ENCODE measurements around the gene GNAL. TPM values are rescaled to one million over a fixed set of nuclear protein-coding genes. Genes with fewer than 3 reads are reported as not detected.

The GNAL gene
- total RNA-seq, 1 experiment from 2014 or later = 17.3 TPM

- no peak for DNase-seq (ENCODE audit: low spot score)
Measured at GRCh38 chr18:11724781-11725180, 35.7 kb downstream of the GNAL start.

- DNase-seq (ENCODE audit: low spot score) = no peak
Measured at GRCh38 chr18:11726556-11726955, 37.5 kb downstream of the GNAL start.

DNA sequence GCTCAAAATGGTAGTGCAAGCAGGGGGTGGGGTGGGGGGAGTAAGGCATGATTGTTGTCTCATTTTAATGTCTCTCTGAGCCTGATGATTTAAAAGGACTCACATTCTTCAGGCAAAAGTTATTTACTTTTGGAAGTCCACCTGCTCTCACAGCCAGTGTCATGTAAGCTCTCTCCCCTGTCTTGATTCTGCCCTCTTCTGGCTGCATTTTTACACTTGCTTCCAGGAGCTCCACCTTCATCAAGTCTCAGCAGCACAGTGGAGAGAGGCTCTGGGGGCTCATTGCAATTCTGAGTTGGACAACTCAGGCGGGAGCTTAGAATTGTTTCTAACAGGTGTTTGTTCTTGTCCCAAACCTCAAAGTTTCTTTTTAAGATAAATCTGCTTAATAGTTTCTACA is 39.2 kb downstream of the GNAL start:
- peak; percentile 22 for DNase-seq (ENCODE audit: low spot score)

DNA sequence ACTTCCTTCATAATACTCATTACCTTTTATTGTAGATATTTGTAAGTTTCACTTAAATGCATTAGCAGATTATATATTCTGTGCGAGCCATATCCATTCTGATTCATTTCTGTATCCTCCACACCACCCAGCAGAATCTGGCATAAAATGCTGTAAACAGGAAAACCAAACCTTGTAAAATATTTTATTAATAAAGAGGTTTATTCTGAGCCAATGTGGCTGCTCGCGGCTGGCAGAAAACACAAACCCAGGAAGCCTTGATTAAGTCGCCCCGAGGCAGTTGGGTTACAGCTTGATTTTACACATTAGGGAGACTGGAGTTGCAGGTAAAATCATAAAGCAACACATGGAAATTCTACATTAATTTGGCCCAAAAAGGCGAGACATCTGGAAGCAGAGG is 40.5 kb downstream of the GNAL start:
- no peak for DNase-seq (ENCODE audit: low spot score)

GRCh38 chr18:11733031-11733430 is 44.0 kb downstream of the GNAL start:
- DNase-seq (ENCODE audit: low spot score) = peak; percentile 43

DNA sequence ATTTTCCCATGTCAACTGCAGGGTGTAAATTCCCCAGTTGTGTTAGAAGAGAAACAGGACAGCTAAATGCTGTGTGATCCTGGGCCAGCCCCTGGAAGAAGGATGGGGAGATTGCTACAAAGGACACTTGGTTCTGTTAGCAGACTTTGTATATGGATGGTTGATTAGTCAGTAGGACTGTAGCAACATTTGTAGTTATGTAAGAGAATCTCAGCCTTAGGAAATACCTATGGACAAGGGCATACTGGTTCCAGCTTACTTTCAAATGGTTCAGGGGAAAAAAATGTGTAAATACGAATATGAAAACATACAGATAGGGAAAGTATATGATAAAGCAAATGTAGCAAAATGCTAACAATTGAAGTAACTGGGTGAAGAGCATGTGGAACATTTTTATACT is 47.6 kb downstream of the GNAL start:
- no peak for DNase-seq (ENCODE audit: low spot score)

DNA sequence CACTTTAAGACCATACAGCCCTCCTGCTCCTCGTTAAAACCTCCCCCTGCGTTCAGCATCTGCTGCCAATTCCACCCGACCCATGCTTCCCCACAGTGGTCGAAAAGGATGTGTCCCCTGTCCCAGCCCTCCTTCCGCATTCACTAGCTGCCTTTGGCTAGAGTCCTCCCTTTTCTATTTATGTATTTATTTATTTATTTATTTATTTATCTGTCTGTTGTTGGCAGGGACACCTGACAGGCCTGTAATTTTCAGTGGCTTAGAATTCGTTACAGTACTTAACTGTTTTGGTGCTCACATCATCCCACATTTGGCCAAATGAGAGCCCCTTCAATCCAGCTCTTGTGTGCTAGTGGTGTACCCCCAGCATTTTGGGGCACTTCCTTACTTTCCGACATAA is 50.8 kb downstream of the GNAL start:
- DNase-seq (ENCODE audit: low spot score) = no peak

DNA sequence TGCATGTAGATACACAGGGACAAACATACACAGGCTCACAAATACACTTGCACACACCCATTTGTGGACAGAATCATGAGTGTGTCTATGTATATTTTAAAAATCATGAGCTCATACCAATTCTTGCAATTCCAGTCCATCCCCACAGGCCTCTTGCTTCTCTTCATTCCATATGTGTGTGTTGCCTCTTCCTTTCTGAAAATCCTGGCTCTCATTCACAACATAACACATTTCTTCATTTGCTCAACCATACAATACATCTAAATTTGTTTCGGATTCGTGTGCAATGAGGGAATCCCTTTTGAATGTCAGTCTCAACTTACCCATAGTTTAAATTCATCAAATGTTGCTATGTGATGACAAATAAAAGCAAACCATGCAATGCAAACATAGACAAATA is 51.4 kb downstream of the GNAL start:
- no peak for DNase-seq (ENCODE audit: low spot score)

DNA sequence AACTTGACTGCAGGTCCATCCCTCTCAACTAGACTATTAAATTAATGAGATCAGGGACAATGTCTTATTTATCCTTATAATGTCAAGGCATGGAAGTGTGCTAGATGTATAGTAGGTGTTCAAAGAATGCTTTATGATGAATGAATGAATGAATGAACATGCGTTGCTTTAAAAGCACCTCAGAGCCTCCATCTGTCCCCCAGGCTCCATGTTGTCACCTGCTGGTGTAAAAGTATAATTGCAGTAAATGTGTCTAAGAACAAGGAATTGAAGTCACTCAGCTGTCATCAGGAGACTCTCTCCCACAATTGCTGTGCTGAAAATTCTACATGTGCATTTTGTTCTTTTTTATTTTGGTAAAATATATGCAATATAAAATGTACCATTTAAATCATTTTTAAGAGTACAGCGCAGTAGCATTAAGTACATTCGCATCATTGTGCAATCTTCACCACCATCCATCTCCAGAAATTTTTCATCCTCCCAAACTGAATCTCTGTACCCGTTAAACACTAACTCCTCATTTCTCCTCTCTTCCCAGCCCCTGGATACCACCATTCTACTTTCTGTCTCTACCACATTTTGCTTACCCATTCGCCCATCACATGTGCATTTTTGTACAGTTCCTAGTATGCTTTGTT is 52.6 kb downstream of the GNAL start:
- peak; percentile 28 for DNase-seq (ENCODE audit: low spot score)

- DNase-seq (ENCODE audit: low spot score) = no peak
Measured at GRCh38 chr18:11745521-11745920, 56.5 kb downstream of the GNAL start.

- no peak for DNase-seq (ENCODE audit: low spot score)
Measured at GRCh38 chr18:11747286-11747685, 58.2 kb downstream of the GNAL start.

GRCh38 chr18:11747731-11748130 is 58.7 kb downstream of the GNAL start:
- no peak for DNase-seq (ENCODE audit: low spot score)

- DNase-seq (ENCODE audit: low spot score) = no peak
Measured at GRCh38 chr18:11749305-11749704, 60.2 kb downstream of the GNAL start.

DNA sequence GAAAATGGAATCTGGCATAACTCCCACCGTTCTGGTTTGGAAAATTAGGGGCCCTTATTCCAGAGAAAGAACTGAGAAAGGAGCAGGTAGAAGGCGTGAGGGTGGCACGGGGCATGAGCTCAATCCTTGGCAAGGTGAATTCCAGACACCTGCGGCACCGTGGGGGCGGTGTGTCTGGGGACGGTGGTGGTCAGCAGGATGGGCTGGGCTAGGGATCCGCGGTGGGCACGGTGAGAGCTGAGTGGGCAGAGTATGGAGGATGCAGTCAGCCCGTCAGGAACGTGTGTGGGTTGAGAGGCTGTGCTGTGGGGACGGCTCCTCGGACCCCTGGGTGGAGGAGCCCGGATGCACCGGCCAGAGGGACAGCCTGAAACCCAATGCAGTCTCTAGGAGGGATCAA is 61.1 kb downstream of the GNAL start:
- DNase-seq (ENCODE audit: low spot score) = no peak

DNA sequence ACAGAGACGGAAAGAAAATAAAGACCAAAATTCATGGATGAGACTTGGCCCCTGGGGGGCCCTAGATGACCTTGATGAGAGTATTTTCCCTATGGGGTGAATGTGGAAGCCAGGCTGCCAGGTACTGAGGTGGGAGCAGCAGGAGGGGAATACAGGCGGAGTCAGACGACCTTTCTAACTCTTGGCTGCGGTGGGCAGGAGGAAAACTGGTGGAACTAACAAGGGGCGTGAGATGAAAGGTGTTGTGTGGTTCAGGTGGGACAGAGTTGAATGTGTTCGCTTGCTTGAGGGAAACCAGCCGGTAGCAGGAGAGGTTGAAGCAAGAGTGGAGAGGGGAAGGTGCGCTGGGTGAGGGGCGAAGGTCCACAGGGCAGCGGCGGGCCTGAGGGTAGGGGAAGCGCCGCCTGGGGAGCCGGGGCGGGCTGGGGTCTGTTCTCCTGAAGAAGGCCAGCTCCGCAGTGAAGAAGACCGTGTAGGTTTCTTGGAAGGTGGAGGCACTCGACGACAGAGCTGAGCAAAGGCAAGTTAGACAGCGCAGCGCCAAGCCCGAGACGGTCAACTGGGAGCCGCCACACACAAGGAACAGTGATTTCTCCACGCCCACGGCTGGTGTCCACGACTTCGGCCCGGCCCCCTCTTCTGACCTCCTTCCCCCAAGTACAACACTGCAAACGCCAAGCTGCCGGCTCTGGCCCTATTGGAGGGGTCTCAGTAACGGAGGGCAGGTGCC is 61.7 kb downstream of the GNAL start:
- DNase-seq (ENCODE audit: low spot score) = no peak

- DNase-seq (ENCODE audit: low spot score) = no peak
Measured at GRCh38 chr18:11751341-11752115, 62.5 kb downstream of the GNAL start.

- DNase-seq (ENCODE audit: low spot score) = no peak
Measured at GRCh38 chr18:11752116-11752911, 63.2 kb downstream of the GNAL start.

GRCh38 chr18:11754979-11755378 is 65.9 kb downstream of the GNAL start:
- no peak for DNase-seq (ENCODE audit: low spot score)

- DNase-seq (ENCODE audit: low spot score) = no peak
Measured at GRCh38 chr18:11757084-11757590, 68.1 kb downstream of the GNAL start.

GRCh38 chr18:11759456-11759855 is 70.4 kb downstream of the GNAL start:
- DNase-seq (ENCODE audit: low spot score) = no peak

DNA sequence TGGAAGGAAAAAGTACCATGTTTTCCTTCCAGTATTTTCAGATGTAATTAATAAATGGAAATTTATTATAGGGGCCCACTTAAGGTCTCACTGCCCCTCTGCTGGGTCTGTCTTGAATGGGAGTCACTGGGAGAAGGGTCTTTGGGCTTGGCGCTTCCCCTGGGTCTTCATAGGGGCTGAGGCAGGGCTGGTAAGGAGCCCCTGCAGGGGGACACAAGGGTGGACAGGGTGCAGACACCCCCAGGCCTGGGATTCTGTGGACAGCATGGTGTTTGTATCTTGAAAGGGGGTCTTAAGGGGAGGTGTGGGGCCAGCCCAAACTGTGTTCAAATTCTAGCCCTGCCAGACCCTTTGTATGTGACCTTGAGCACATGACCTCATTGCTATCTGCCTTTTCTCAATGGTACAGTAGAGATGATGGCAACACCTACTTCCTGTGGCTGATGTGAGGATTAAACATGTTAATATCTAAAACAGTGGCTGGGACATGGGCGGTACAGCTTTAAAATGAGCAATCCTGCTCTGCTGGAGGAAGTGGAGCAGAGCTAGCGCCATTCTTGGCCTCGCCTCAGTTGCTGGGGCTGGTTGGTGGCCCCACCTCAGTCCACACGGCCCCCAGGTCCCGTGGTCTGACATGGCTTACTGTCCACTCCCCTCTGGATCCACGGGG is 71.6 kb downstream of the GNAL start:
- no peak for DNase-seq (ENCODE audit: low spot score)
